Effector CD4-positive, alpha-beta T cell (primary cell): Measurements from ENCODE around the gene CEP162.
"Not testable (repeated sequence)": the region's sequence is repeated elsewhere in the genome, so short reads cannot be mapped to it uniquely, and the experiment has no call there.

Experiments used
- DNase-seq: peaks from one replicate; pipeline ENCODE4 v3.0.0-alpha.2; 2020

Gene CEP162

GRCh38 chr6:84137989-84138575, 89.4 kb downstream of the CEP162 start:
- no peak for DNase-seq

- no peak for DNase-seq
Measured at GRCh38 chr6:84137051-84137375, 90.4 kb downstream of the CEP162 start.

- no peak for DNase-seq
Measured at GRCh38 chr6:84136364-84137050, 90.9 kb downstream of the CEP162 start.

- DNase-seq: no peak
Measured at GRCh38 chr6:84135291-84135690, 92.2 kb downstream of the CEP162 start.

- not testable (repeated sequence) for DNase-seq
Measured at GRCh38 chr6:84133385-84133784, 94.1 kb downstream of the CEP162 start.

- not testable (repeated sequence) for DNase-seq
Measured at GRCh38 chr6:84129588-84129987, 97.9 kb downstream of the CEP162 start.

- DNase-seq: no peak
Measured at GRCh38 chr6:84123186-84123585, 104.3 kb downstream of the CEP162 start.

- no peak for DNase-seq
Measured at GRCh38 chr6:84119277-84119676, 108.2 kb downstream of the CEP162 start.

GRCh38 chr6:84118191-84118590, 109.3 kb downstream of the CEP162 start:
- no peak for DNase-seq

GRCh38 chr6:84114933-84115594, 112.4 kb downstream of the CEP162 start:
- DNase-seq: not testable (repeated sequence)

- not testable (repeated sequence) for DNase-seq
Measured at GRCh38 chr6:84111351-84111750, 116.1 kb downstream of the CEP162 start.

- DNase-seq: no peak
Measured at GRCh38 chr6:84107495-84107894, 119.9 kb downstream of the CEP162 start.

- not testable (repeated sequence) for DNase-seq
Measured at GRCh38 chr6:84105215-84105924, 122.1 kb downstream of the CEP162 start.

GRCh38 chr6:84103029-84103428, 124.4 kb downstream of the CEP162 start:
- DNase-seq: no peak

- no peak for DNase-seq
Measured at GRCh38 chr6:84095156-84095555, 132.3 kb downstream of the CEP162 start.

GRCh38 chr6:84093441-84094435, 133.7 kb downstream of the CEP162 start:
- DNase-seq: no peak

GRCh38 chr6:84089552-84089951, 137.9 kb downstream of the CEP162 start:
- DNase-seq: no peak

GRCh38 chr6:84089081-84089480, 138.4 kb downstream of the CEP162 start:
- no peak for DNase-seq

GRCh38 chr6:84086545-84087429, 140.7 kb downstream of the CEP162 start:
- DNase-seq: no peak

- no peak for DNase-seq
Measured at GRCh38 chr6:84086056-84086455, 141.4 kb downstream of the CEP162 start.

GRCh38 chr6:84084705-84085104, 142.7 kb downstream of the CEP162 start:
- not testable (repeated sequence) for DNase-seq
